GM23338 (cell line): ENCODE measurements around the gene SLC25A13. TPM values are rescaled to one million over a fixed set of nuclear protein-coding genes. Genes with fewer than 3 reads are reported as not detected.
A peak's percentile ranks its signal among the peaks of the same experiment; 100 is the strongest.

ENCODE experiments used
- ATAC-seq: fragments of 200-7000 bp; cut with Tn5 transposase; 3 replicates; pipeline ENCODE4 v1.9.1; 2020
- DNase-seq: peaks from one replicate; pipeline ENCODE4 v3.0.0-alpha.2; 2015; ENCODE audit warnings: low spot score
- H2AFZ ChIP-seq: fragments of 200-600 bp; sonication (generic); 2 replicates; pipeline ENCODE4 v1.8.0; 2016; ENCODE audit warnings: antibody characterized with exemption, mild to moderate bottlenecking, moderate library complexity
- H3F3A ChIP-seq: fragments of 200-600 bp; sonication (generic); replicated peaks from 2 replicates; pipeline ENCODE4 v1.8.0; 2017; ENCODE audit warnings: antibody characterized with exemption, mixed run types, low read depth
- H3K27ac ChIP-seq: fragments of 200-600 bp; sonication (generic); 2 replicates; pipeline ENCODE4 v1.6.1; 2016; ENCODE audit warnings: low read depth
- H3K27me3 ChIP-seq: fragments of 200-600 bp; sonication (generic); 2 replicates; pipeline ENCODE4 v1.8.0; 2016; ENCODE audit warnings: mild to moderate bottlenecking, mixed run types, moderate library complexity; ENCODE audit not compliant: insufficient read depth
- H3K36me3 ChIP-seq: fragments of 200-600 bp; sonication (generic); 2 replicates; pipeline ENCODE4 v1.8.0; 2016; ENCODE audit warnings: mild to moderate bottlenecking; ENCODE audit not compliant: insufficient read depth
- H3K4me1 ChIP-seq: fragments of 200-600 bp; sonication (generic); 2 replicates; pipeline ENCODE4 v1.8.0; 2016; ENCODE audit warnings: mild to moderate bottlenecking, moderate library complexity; ENCODE audit not compliant: insufficient read depth
- H3K4me2 ChIP-seq: fragments of 200-600 bp; sonication (generic); 2 replicates; pipeline ENCODE4 v1.7.1; 2017; ENCODE audit warnings: mixed run types
- H3K4me3 ChIP-seq: fragments of 200-600 bp; sonication (generic); 2 replicates; pipeline ENCODE4 v1.6.1; 2016; ENCODE audit warnings: mixed run types
- H3K79me2 ChIP-seq: fragments of 200-600 bp; sonication (generic); replicated peaks from 2 replicates; pipeline ENCODE4 v1.8.0; 2017; ENCODE audit warnings: mild to moderate bottlenecking; ENCODE audit not compliant: insufficient read depth
- H3K9me2 ChIP-seq: fragments of 200-600 bp; sonication (generic); 2 replicates; pipeline ENCODE4 v1.8.0; 2017; ENCODE audit not compliant: insufficient read depth
- H4K20me1 ChIP-seq: fragments of 200-600 bp; sonication (generic); replicated peaks from 2 replicates; pipeline ENCODE4 v1.8.0; 2017; ENCODE audit warnings: mild to moderate bottlenecking; ENCODE audit not compliant: insufficient read depth
- H3K27ac Mint-ChIP-seq: 2 replicates; pipeline ENCODE4 v1.8.0; 2020; ENCODE audit warnings: inconsistent platforms, mild to moderate bottlenecking, moderate library complexity, mixed read lengths
- H3K27me3 Mint-ChIP-seq: 3 replicates; pipeline ENCODE4 v1.8.0; 2022; ENCODE audit warnings: low read depth, mild to moderate bottlenecking, moderate library complexity, mixed read lengths, inconsistent platforms; ENCODE audit not compliant: insufficient read depth, poor library complexity
- H3K36me3 Mint-ChIP-seq: 3 replicates; pipeline ENCODE4 v1.8.0; 2021; ENCODE audit warnings: low read depth, mild to moderate bottlenecking, inconsistent platforms, moderate library complexity, mixed read lengths
- H3K4me1 Mint-ChIP-seq: 3 replicates; pipeline ENCODE4 v1.8.0; 2020; ENCODE audit warnings: mild to moderate bottlenecking, inconsistent platforms, mixed read lengths
- H3K4me3 Mint-ChIP-seq: 3 replicates; pipeline ENCODE4 v1.8.0; 2021; ENCODE audit warnings: moderate library complexity, mild to moderate bottlenecking, inconsistent platforms, mixed read lengths
- H3K9me3 Mint-ChIP-seq: 3 replicates; pipeline ENCODE4 v1.8.0; 2020; ENCODE audit warnings: moderate library complexity, mild to moderate bottlenecking, inconsistent platforms, mixed read lengths
- CTCF ChIP-seq, 2 experiments: fragments of 200-600 bp in 1 of 2; sonication (generic) in 1 of 2; conservative IDR thresholded peaks; 2 replicates each; pipeline versions ENCODE4 v1.5.1 to v1.6.1; 2016 to 2017; ENCODE audit warnings: antibody characterized with exemption in 2 of 2, low read depth in 2 of 2, mild to moderate bottlenecking in 2 of 2, moderate library complexity in 1 of 2
- EZH2 ChIP-seq: fragments of 200-600 bp; sonication (generic); IDR thresholded peaks from one replicate; pipeline ENCODE4 v1.8.0; 2017; ENCODE audit warnings: antibody characterized with exemption, mild to moderate bottlenecking, low read depth; ENCODE audit not compliant: unreplicated experiment
- POLR2AphosphoS5 ChIP-seq: IDR thresholded peaks from 2 replicates; pipeline ENCODE4 v1.6.1; 2016; ENCODE audit warnings: antibody characterized with exemption, low read depth
- STAT1 ChIP-seq: IDR thresholded peaks from one replicate; pipeline ENCODE4 v1.6.1; 2016; ENCODE audit warnings: antibody characterized with exemption; ENCODE audit not compliant: unreplicated experiment
- ZNF114 ChIP-seq: fragments of 250-450 bp; sonication (Bioruptor Pico); IDR thresholded peaks from 2 replicates; pipeline ENCODE4 v1.5.0; 2020; ENCODE audit warnings: mild to moderate bottlenecking, moderate library complexity
- ZNF462 ChIP-seq: fragments of 250-450 bp; sonication (Bioruptor Pico); IDR thresholded peaks from 2 replicates; pipeline ENCODE4 v1.5.0; 2020; ENCODE audit warnings: mild to moderate bottlenecking, moderate library complexity
- polyA plus RNA-seq: library from polyadenylated mRNA; unstranded; fragments of >200 nt; fragmentation: Nextera tagmentation; extraction: Ambion mirVana; gene quantifications from 2 replicates; pipeline ENCODE4 v1.2.1, GENCODE V29; 2016
- total RNA-seq: library from RNA; depleted of rRNA; stranded (reverse); fragments of >200 nt; shearing (Covaris generic); gene quantifications from 2 replicates; pipeline ENCODE4 v1.2.3, GENCODE V29; 2014
- TF ChIP-seq, protein P1 (sequence below): IDR thresholded peaks from 2 replicates; pipeline ENCODE4 v1.6.1; 2016; ENCODE audit warnings: antibody characterized with exemption

The SLC25A13 gene
- total and polyA plus RNA-seq, 2 experiments from 2014 or later, result 51.1 to 84.6 TPM

DNA sequence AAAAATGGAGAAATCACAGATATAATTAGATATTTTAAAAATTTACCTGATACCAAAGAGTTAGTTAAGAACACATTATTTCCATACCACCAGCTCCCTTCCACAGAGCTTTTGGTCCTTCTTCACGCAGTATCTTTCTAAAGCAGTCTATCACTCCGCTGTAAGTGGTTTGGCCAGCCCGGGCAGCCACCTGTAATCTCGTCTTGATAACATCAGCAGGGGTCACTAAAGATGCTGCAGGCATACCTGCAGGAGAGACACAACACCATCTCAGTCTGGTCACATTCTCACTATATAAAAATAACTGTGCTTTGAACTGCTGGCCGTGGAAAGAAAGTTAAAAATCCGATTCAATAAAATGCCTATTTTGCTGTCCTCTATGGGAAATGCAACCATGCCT, 200.1 kb downstream of the SLC25A13 start:
- H3K27me3 Mint-ChIP-seq, result peaks cover 5% of the 10 kb centered on the region
- H3K4me3 Mint-ChIP-seq, result no peak overlapping the region
- peaks cover 40% of the 10 kb centered on the region for H3K4me1 Mint-ChIP-seq
- Histone ChIP-seq H3K4me2 (no peak overlapping the region), H3K4me3 (no peak overlapping the region), H3K27me3 (no peaks in the 10 kb centered on the region), H2AFZ (no peak overlapping the region), H3K4me1 (no peaks in the 10 kb centered on the region; the same call in 1 of the 2 replicates), H3K79me2 (no peaks in the 10 kb centered on the region), H3K36me3 (no peaks in the 10 kb centered on the region), H3F3A (no peaks in the 10 kb centered on the region), H4K20me1 (peaks cover 3% of the 10 kb centered on the region; the same call in 1 of the 2 replicates), H3K9me2 (no peaks in the 10 kb centered on the region), H3K27ac (no peak overlapping the region)
- H3K27ac Mint-ChIP-seq, result no peak overlapping the region
- TF ChIP-seq EZH2 (no peak), CTCF (conservative IDR thresholded peaks at IDR 0.05; ENCODE audit: low read depth in 2 of 2) (peak in 1 of 2 experiments; percentile 14; a peak in 1 of 4 replicates)
- ATAC-seq, result peak; percentile 28; the same call in 2 of the 3 replicates
- peaks cover 15% of the 10 kb centered on the region for H3K36me3 Mint-ChIP-seq
- no peaks in the 10 kb centered on the region for H3K9me3 Mint-ChIP-seq
- DNase-seq, result no peak

GRCh38 chr7:96120445-96121225, 201.3 kb downstream of the SLC25A13 start:
- Mint-ChIP-seq H3K4me3 (no peak overlapping the region), H3K9me3 (no peaks in the 10 kb centered on the region), H3K27ac (no peak overlapping the region), H3K36me3 (peaks cover 15% of the 10 kb centered on the region), H3K4me1 (peaks cover 31% of the 10 kb centered on the region), H3K27me3 (peaks cover 5% of the 10 kb centered on the region)
- H3K4me1 ChIP-seq, result no peaks in the 10 kb centered on the region; the same call in 1 of the 2 replicates
- no peaks in the 10 kb centered on the region for H3K9me2 ChIP-seq
- no peak overlapping the region for H3K4me3 ChIP-seq
- ATAC-seq (no peak), DNase-seq (no peak)
- no peak overlapping the region for H3K4me2 ChIP-seq
- H3K27ac ChIP-seq, result no peak overlapping the region
- no peaks in the 10 kb centered on the region for H3F3A ChIP-seq
- no peaks in the 10 kb centered on the region for H3K36me3 ChIP-seq
- H3K79me2 ChIP-seq, result no peaks in the 10 kb centered on the region
- 0 out of 2 replicates have a peak, but pooled peaks cover 3% of the 10 kb centered on the region for H4K20me1 ChIP-seq
- H3K27me3 ChIP-seq, result no peaks in the 10 kb centered on the region
- no peak overlapping the region for H2AFZ ChIP-seq
- TF ChIP-seq, protein P1, sequence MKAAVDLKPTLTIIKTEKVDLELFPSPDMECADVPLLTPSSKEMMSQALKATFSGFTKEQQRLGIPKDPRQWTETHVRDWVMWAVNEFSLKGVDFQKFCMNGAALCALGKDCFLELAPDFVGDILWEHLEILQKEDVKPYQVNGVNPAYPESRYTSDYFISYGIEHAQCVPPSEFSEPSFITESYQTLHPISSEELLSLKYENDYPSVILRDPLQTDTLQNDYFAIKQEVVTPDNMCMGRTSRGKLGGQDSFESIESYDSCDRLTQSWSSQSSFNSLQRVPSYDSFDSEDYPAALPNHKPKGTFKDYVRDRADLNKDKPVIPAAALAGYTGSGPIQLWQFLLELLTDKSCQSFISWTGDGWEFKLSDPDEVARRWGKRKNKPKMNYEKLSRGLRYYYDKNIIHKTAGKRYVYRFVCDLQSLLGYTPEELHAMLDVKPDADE, result no peak
- TF ChIP-seq ZNF462 (CRISPR knock-in tag) (no peak), STAT1 (no peak), POLR2AphosphoS5 (no peak), CTCF (conservative IDR thresholded peaks at IDR 0.05; ENCODE audit: low read depth in 2 of 2) (no peak), ZNF114 (CRISPR knock-in tag) (no peak)
